Endothelial cell of umbilical vein (primary cell): ENCODE measurements around the gene BDH1. TPM values are rescaled to one million over a fixed set of nuclear protein-coding genes. Genes with fewer than 3 reads are reported as not detected.
"Not testable (repeated sequence)": the region's sequence is repeated elsewhere in the genome, so short reads cannot be mapped to it uniquely, and the experiment has no call there.

Experiments
- BruUV-seq: library from RNA; stranded (reverse); fragments of 400-500 nt; replicated peaks from 2 replicates; lab custom pipeline; 2021; lab: Mats Ljungman, UMichigan
- CTCF ChIA-PET: fragments of 300-600, 350-600 bp; sonication (Branson Sonifier 250); formaldehyde crosslinking; loops from one replicate; lab custom pipeline; 2021; ENCODE audit warnings: antibody characterized with exemption, inconsistent platforms; lab: Charles Lee
- POLR2A ChIA-PET: fragments of 300-600, 350-600 bp; sonication (Branson Sonifier 250); formaldehyde crosslinking; loops from one replicate; lab custom pipeline; 2021; ENCODE audit warnings: antibody characterized with exemption, inconsistent platforms; lab: Charles Lee
- DNase-seq: peaks from one replicate; pipeline ENCODE4 v3.0.0-alpha.2; 2011; ENCODE audit warnings: low read depth, low spot score
- FAIRE-seq: peaks from 2 replicates; lab custom pipeline; 2011; peaks lifted over from hg19 to GRCh38; lab: Jason Lieb, UNC
- H2AFZ ChIP-seq: 2 replicates; pipeline ENCODE4 v1.6.0; 2012; ENCODE audit warnings: low read depth, low read length, control low read depth, inconsistent platforms
- H3K27ac ChIP-seq: 2 replicates; pipeline ENCODE4 v1.5.1; 2011; ENCODE audit warnings: low read depth, mild to moderate bottlenecking, control low read depth, low read length, moderate library complexity; ENCODE audit not compliant: insufficient read depth
- H3K27me3 ChIP-seq, 2 experiments: 2 replicates each; pipeline versions ENCODE4 v1.6.0 to v1.6.1; 2011; ENCODE audit warnings: low read length in 2 of 2, mixed read lengths in 1 of 2; ENCODE audit not compliant: control insufficient read depth in 2 of 2, insufficient read depth in 2 of 2
- H3K36me3 ChIP-seq, 2 experiments: 2 replicates in 1 of 2; 3 replicates in 1 of 2; pipeline ENCODE4 v1.5.1; 2011; ENCODE audit warnings: low read length in 2 of 2, mild to moderate bottlenecking in 1 of 2, moderate library complexity in 1 of 2; ENCODE audit not compliant: control insufficient read depth in 2 of 2, insufficient read depth in 2 of 2; ENCODE audit errors: extremely low read depth in 1 of 2
- H3K4me1 ChIP-seq: 3 replicates; pipeline ENCODE4 v1.5.1; 2011; ENCODE audit warnings: mild to moderate bottlenecking, low read length; ENCODE audit not compliant: control insufficient read depth, insufficient read depth; ENCODE audit errors: extremely low read depth
- H3K4me2 ChIP-seq: 2 replicates; pipeline ENCODE4 v1.6.1; 2011; ENCODE audit warnings: low read length, control low read depth, mixed read lengths; ENCODE audit not compliant: insufficient read depth
- H3K4me3 ChIP-seq, 3 experiments: fragments of 200-600 bp in 1 of 3; sonication (generic), shearing (Covaris generic) in 1 of 3; replicated peaks in 1 of 3; 2 replicates each; pipeline ENCODE4 v1.5.1; 2011 to 2016; ENCODE audit warnings: control low read depth in 3 of 3, low read length in 3 of 3, mild to moderate bottlenecking in 2 of 3, inconsistent platforms in 1 of 3, low read depth in 1 of 3, moderate library complexity in 1 of 3; ENCODE audit not compliant: insufficient read depth in 1 of 3
- H3K79me2 ChIP-seq: 2 replicates; pipeline ENCODE4 v1.6.0; 2012; ENCODE audit warnings: low read length, inconsistent platforms; ENCODE audit not compliant: control insufficient read depth, insufficient read depth
- H3K9ac ChIP-seq: replicated peaks from 2 replicates; pipeline ENCODE3; 2011; ENCODE audit warnings: low read length, control low read depth; ENCODE audit not compliant: insufficient read depth; ENCODE audit errors: extremely low read depth
- H3K9me1 ChIP-seq: replicated peaks from 3 replicates; pipeline ENCODE4 v1.6.0; 2011; ENCODE audit warnings: mild to moderate bottlenecking, low read length; ENCODE audit not compliant: control insufficient read depth, insufficient read depth; ENCODE audit errors: extremely low read depth
- H3K9me3 ChIP-seq: replicated peaks from 2 replicates; pipeline ENCODE4 v1.5.1; 2012; ENCODE audit warnings: low read length, inconsistent platforms; ENCODE audit not compliant: control insufficient read depth, insufficient read depth
- H4K20me1 ChIP-seq: replicated peaks from 2 replicates; pipeline ENCODE3; 2011; ENCODE audit warnings: mild to moderate bottlenecking, low read length; ENCODE audit not compliant: control insufficient read depth, insufficient read depth; ENCODE audit errors: extremely low read depth
- GATA2 ChIP-seq: IDR thresholded peaks from 2 replicates; pipeline ENCODE4 v1.7.0; 2011; ENCODE audit warnings: low read depth, mild to moderate bottlenecking, moderate library complexity, mixed read lengths, low read length; ENCODE audit not compliant: insufficient read length, insufficient read depth
- MAX ChIP-seq: IDR thresholded peaks from 2 replicates; pipeline ENCODE4 v1.6.1; 2011; ENCODE audit not compliant: insufficient read depth, insufficient read length
- MYC ChIP-seq: IDR thresholded peaks from one replicate; pipeline ENCODE4 v1.6.1; 2011; ENCODE audit warnings: mild to moderate bottlenecking, low read depth, low read length
- POLR2AphosphoS5 ChIP-seq: IDR thresholded peaks from 2 replicates; pipeline ENCODE4 v1.6.1; 2012; ENCODE audit warnings: low read depth, mild to moderate bottlenecking, control low read depth, low read length, moderate library complexity; ENCODE audit not compliant: insufficient read depth
- dilution Hi-C: fragments of 300-500 bp; cut with MboI; formaldehyde crosslinking; loops from one replicate; pipeline ENCODE4 v1.15.0; 2019; ENCODE audit warnings: low sequenced_read_pairs; ENCODE audit not compliant: extremely low pct_ligation_motif_present
- intact Hi-C: fragments of 100-400 bp; cut with micrococcal nuclease; formaldehyde crosslinking; loops from one replicate; pipeline ENCODE4 v1.10.0; 2022
- polyA plus RNA-seq, 4 experiments: library from polyadenylated mRNA; depleted of rRNA in 3 of 4; stranded (reverse) in 3 of 4; unstranded in 1 of 4; fragments of >200 nt; gene quantifications; 2 replicates each; pipeline versions ENCODE4 v1.2.1 to v1.2.3, GENCODE V29; 2011 to 2012; ENCODE audit warnings: missing spikeins in 1 of 4
- total RNA-seq: library from RNA; stranded (reverse); gene quantifications from 2 replicates; pipeline ENCODE4 v1.2.3, GENCODE V29; 2021

Gene BDH1
- total and polyA plus RNA-seq, 2 donors (not counting 3 experiments of a cell fraction or from before 2014, with no cell fraction given), result 6.9 to 12.2 TPM

GRCh38 chr3:197573048-197573767 is 17.4 kb upstream of the BDH1 start:
- intact Hi-C loops, result no loop called here
- no peaks in the 10 kb centered on the region for H4K20me1 ChIP-seq
- no peak overlapping the region for H2AFZ ChIP-seq
- CTCF ChIA-PET, result interaction anchor here (1.5 kb wide), 1 partner anchor 26 kb away, joined by 9 read pairs; no protein-coding TSS in a partner anchor
- POLR2A ChIA-PET, result no interaction called here
- H3K27ac ChIP-seq, result no peak overlapping the region
- TF ChIP-seq POLR2AphosphoS5 (no peak), MAX (no peak), GATA2 (no peak), MYC (no peak)
- no peaks in the 10 kb centered on the region for H3K9me1 ChIP-seq
- no peak overlapping the region for H3K4me3 ChIP-seq
- no peak overlapping the region for H3K4me2 ChIP-seq
- H3K9ac ChIP-seq, result no peak overlapping the region
- no peak for DNase-seq
- dilution Hi-C loops, result no loop called here
- H3K4me1 ChIP-seq, result no peaks in the 10 kb centered on the region
- peaks cover 15 to 23% of the 10 kb centered on the region in 2 experiments for H3K27me3 ChIP-seq
- H3K79me2 ChIP-seq, result no peaks in the 10 kb centered on the region
- FAIRE-seq, result no peak
- BruUV-seq, result no TSS peak
- no peaks in the 10 kb centered on the region for H3K9me3 ChIP-seq
- no peaks in the 10 kb centered on the region for H3K36me3 ChIP-seq

GRCh38 chr3:197571880-197572172 is 16.1 kb upstream of the BDH1 start:
- intact Hi-C loops, BruUV-seq: not testable (repeated sequence)

GRCh38 chr3:197571074-197571879 is 15.5 kb upstream of the BDH1 start:
- POLR2A ChIA-PET, H2AFZ ChIP-seq, FAIRE-seq, DNase-seq, intact Hi-C loops, H4K20me1 ChIP-seq, H3K9ac ChIP-seq, BruUV-seq, H3K4me3 ChIP-seq, dilution Hi-C loops, H3K4me1 ChIP-seq, H3K27ac ChIP-seq, CTCF ChIA-PET, H3K36me3 ChIP-seq, H3K4me2 ChIP-seq, H3K9me3 ChIP-seq, H3K9me1 ChIP-seq, H3K79me2 ChIP-seq: not testable (repeated sequence)
- peaks cover 11 to 25% of the 10 kb centered on the region in 2 experiments for H3K27me3 ChIP-seq

More at GRCh38 chr3:197571880-197572172, 16.1 kb upstream of the BDH1 start:
- H4K20me1 ChIP-seq, H3K9me1 ChIP-seq, H3K9ac ChIP-seq, DNase-seq, H3K4me1 ChIP-seq, CTCF ChIA-PET, dilution Hi-C loops, H2AFZ ChIP-seq, FAIRE-seq, H3K27ac ChIP-seq, POLR2A ChIA-PET, H3K9me3 ChIP-seq, H3K79me2 ChIP-seq, H3K4me3 ChIP-seq, H3K36me3 ChIP-seq, H3K4me2 ChIP-seq: not testable (repeated sequence)
- peaks cover 11 to 28% of the 10 kb centered on the region in 2 experiments for H3K27me3 ChIP-seq
